A673 (cell line): ENCODE measurements around the gene SKAP1.

Source experiments
- EZH2 ChIP-seq: fragments of 200-600 bp; sonication (generic); IDR thresholded peaks from 2 replicates; pipeline ENCODE4 v1.6.1; 2017; ENCODE audit warnings: borderline replicate concordance, low read depth, mild to moderate bottlenecking, mixed read lengths, antibody characterized with exemption, low read length; ENCODE audit not compliant: poor library complexity, severe bottlenecking
- TF ChIP-seq, protein P1 (sequence below): fragments of 300-800, 200-600 bp; sonication (generic); conservative IDR thresholded peaks from 2 replicates; pipeline ENCODE4 v1.5.1; 2017; ENCODE audit warnings: low read depth, mild to moderate bottlenecking, antibody characterized with exemption, low read length, moderate library complexity, mixed read lengths

DNA sequence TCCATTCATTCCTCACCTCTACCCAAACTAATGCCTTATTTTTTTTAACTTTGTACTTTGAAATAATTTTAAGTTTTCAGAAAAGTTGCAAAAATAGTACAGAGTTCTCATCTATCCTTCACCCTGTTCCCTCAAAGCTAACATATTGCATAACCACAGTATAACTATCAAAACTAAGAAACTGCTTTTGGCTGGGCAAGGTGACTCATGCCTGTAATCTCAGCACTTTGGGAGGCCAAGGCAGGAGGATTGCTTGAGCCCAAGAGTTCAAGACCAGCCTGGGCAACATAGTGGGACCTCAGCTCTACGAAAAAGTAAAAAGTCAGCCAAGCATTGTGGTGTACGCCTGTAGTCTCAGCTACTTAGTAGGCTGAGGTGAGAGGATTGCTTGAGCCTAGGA, 147.7 kb downstream of the SKAP1 start:
- TF ChIP-seq, protein P1, sequence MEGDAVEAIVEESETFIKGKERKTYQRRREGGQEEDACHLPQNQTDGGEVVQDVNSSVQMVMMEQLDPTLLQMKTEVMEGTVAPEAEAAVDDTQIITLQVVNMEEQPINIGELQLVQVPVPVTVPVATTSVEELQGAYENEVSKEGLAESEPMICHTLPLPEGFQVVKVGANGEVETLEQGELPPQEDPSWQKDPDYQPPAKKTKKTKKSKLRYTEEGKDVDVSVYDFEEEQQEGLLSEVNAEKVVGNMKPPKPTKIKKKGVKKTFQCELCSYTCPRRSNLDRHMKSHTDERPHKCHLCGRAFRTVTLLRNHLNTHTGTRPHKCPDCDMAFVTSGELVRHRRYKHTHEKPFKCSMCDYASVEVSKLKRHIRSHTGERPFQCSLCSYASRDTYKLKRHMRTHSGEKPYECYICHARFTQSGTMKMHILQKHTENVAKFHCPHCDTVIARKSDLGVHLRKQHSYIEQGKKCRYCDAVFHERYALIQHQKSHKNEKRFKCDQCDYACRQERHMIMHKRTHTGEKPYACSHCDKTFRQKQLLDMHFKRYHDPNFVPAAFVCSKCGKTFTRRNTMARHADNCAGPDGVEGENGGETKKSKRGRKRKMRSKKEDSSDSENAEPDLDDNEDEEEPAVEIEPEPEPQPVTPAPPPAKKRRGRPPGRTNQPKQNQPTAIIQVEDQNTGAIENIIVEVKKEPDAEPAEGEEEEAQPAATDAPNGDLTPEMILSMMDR, result no peak
- TF ChIP-seq EZH2, result no peak
